OCI-LY7 (cell line): ENCODE measurements around the gene AHNAK2. TPM values are rescaled to one million over a fixed set of nuclear protein-coding genes. Genes with fewer than 3 reads are reported as not detected.

Experiments used
- BruUV-seq: library from RNA; stranded (reverse); fragments of 400-500 nt; replicated peaks from 2 replicates; lab custom pipeline; 2021; lab: Mats Ljungman, UMichigan
- CTCF ChIA-PET: fragments of 300-600 bp; sonication (Branson Sonifier 250); formaldehyde crosslinking; loops from one replicate; lab custom pipeline; 2022; ENCODE audit warnings: antibody characterized with exemption; ENCODE audit not compliant: unreplicated experiment; lab: Charles Lee
- POLR2A ChIA-PET: fragments of 300-600 bp; sonication (Branson Sonifier 250); formaldehyde crosslinking; loops from one replicate; lab custom pipeline; 2022; ENCODE audit warnings: antibody characterized with exemption; lab: Charles Lee
- DNase-seq: peaks from one replicate; pipeline ENCODE4 v3.0.0-alpha.2; 2015; ENCODE audit warnings: low spot score
- H2AFZ ChIP-seq: fragments of 200-600 bp; sonication (generic), shearing (Covaris generic); 2 replicates; pipeline ENCODE4 v1.6.1; 2014; ENCODE audit warnings: mild to moderate bottlenecking, antibody characterized with exemption, low read length, moderate library complexity
- H3K27ac ChIP-seq: fragments of 200-600 bp; sonication (generic); 2 replicates; pipeline ENCODE4 v1.5.1; 2014; ENCODE audit warnings: mixed run types, low read depth, mild to moderate bottlenecking, moderate library complexity, low read length, inconsistent platforms; ENCODE audit not compliant: poor library complexity, severe bottlenecking
- H3K36me3 ChIP-seq: fragments of 200-600 bp; sonication (generic); 2 replicates; pipeline ENCODE4 v1.6.1; 2014; ENCODE audit warnings: mild to moderate bottlenecking, antibody characterized with exemption, low read length, moderate library complexity, mixed read lengths; ENCODE audit not compliant: insufficient read depth
- H3K4me1 ChIP-seq: fragments of 200-600 bp; sonication (generic); 2 replicates; pipeline ENCODE4 v1.5.1; 2014; ENCODE audit warnings: mild to moderate bottlenecking, low read length; ENCODE audit not compliant: insufficient read depth, poor library complexity, severe bottlenecking
- H3K4me2 ChIP-seq: fragments of 200-600 bp; sonication (generic); 2 replicates; pipeline ENCODE4 v1.6.1; 2014; ENCODE audit warnings: mild to moderate bottlenecking, low read length
- H3K4me3 ChIP-seq: fragments of 200-600 bp; sonication (generic); 2 replicates; pipeline ENCODE4 v1.5.1; 2014; ENCODE audit warnings: mild to moderate bottlenecking, low read depth, low read length; ENCODE audit not compliant: poor library complexity, severe bottlenecking
- H3K79me2 ChIP-seq: fragments of 200-600 bp; sonication (generic); 2 replicates; pipeline ENCODE4 v1.6.1; 2016; ENCODE audit warnings: low read depth, mild to moderate bottlenecking, low read length, moderate library complexity, mixed read lengths; ENCODE audit not compliant: insufficient read depth
- H3K9me2 ChIP-seq: fragments of 200-600 bp; sonication (generic); 2 replicates; pipeline ENCODE4 v1.6.1; 2016; ENCODE audit warnings: mild to moderate bottlenecking, low read length, mixed read lengths; ENCODE audit not compliant: insufficient read depth
- H3K9me3 ChIP-seq: fragments of 200-600 bp; sonication (generic); 2 replicates; pipeline ENCODE4 v1.6.1; 2014; ENCODE audit warnings: mild to moderate bottlenecking, mixed run types, low read length, mixed read lengths
- H4K20me1 ChIP-seq: fragments of 200-600 bp; sonication (generic); 2 replicates; pipeline ENCODE4 v1.6.1; 2014; ENCODE audit warnings: mild to moderate bottlenecking, antibody characterized with exemption, low read length, moderate library complexity, mixed read lengths; ENCODE audit not compliant: insufficient read depth
- CTCF ChIP-seq: fragments of 200-600 bp; sonication (generic); conservative IDR thresholded peaks from 2 replicates; pipeline ENCODE4 v1.5.1; 2014; ENCODE audit warnings: mild to moderate bottlenecking, antibody characterized with exemption, low read length, moderate library complexity, mixed read lengths
- EZH2phosphoT487 ChIP-seq: fragments of 200-600 bp; sonication (generic); IDR thresholded peaks from 2 replicates; pipeline ENCODE4 v1.6.1; 2018; ENCODE audit warnings: low read depth, borderline replicate concordance, mild to moderate bottlenecking, mixed run types, antibody characterized with exemption, low read length, moderate library complexity, mixed read lengths
- intact Hi-C: fragments of 100-400 bp; cut with micrococcal nuclease; formaldehyde crosslinking; loops from one replicate; pipeline ENCODE4 v1.10.0; 2022; ENCODE audit not compliant: unreplicated experiment
- total RNA-seq, 2 experiments: library from RNA; depleted of rRNA in 1 of 2; stranded (reverse); fragments of >200 nt in 1 of 2; shearing (Covaris generic) in 1 of 2; gene quantifications; 2 replicates each; pipeline ENCODE4 v1.2.3, GENCODE V29; 2014 to 2022

The AHNAK2 gene
- total RNA-seq, 2 experiments from 2014 or later: 0.61 TPM; not detected in 1

GRCh38 chr14:104956290-104956890 lies 21.8 kb downstream of the AHNAK2 start:
- no peaks in the 10 kb centered on the region for H3K9me2 ChIP-seq
- no peak overlapping the region for H3K4me2 ChIP-seq
- H3K4me1 ChIP-seq: no peaks in the 10 kb centered on the region
- no peak for DNase-seq
- BruUV-seq: no TSS peak
- no peaks in the 10 kb centered on the region for H3K9me3 ChIP-seq
- no peaks in the 10 kb centered on the region for H3K79me2 ChIP-seq
- H3K27ac ChIP-seq: no peak overlapping the region
- H3K36me3 ChIP-seq: no peaks in the 10 kb centered on the region
- no peak overlapping the region for H2AFZ ChIP-seq
- CTCF ChIA-PET: interaction anchor here (0.6 kb wide), 1 partner anchor 28 kb away, joined by 3 read pairs; no protein-coding TSS in a partner anchor
- no peak overlapping the region for H3K4me3 ChIP-seq
- POLR2A ChIA-PET: no interaction called here
- intact Hi-C loops: no loop called here
- no peak for TF ChIP-seq CTCF
- TF ChIP-seq EZH2phosphoT487: no peak
- no peaks in the 10 kb centered on the region for H4K20me1 ChIP-seq

DNA sequence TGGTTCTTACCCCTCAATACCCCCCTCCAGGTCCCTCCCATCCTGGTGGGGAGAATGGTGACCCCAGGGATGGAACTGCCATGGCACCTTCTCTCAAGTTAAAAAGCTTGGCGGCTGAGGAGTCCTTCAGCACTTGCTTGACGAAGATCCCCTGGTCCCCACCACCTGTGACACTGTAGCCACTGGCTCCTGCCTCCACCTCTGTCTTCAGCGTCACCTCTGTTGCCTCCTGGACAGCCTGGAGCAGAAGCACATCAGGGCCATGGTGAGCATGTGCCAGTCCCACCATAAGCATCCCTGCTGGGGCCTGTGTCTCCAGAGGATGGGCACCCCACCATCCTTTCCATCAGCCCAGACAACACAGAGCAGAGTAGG lies 22.8 kb downstream of the AHNAK2 start:
- Histone ChIP-seq H2AFZ (no peak overlapping the region), H3K27ac (no peak overlapping the region), H4K20me1 (no peaks in the 10 kb centered on the region), H3K4me2 (no peak overlapping the region), H3K9me3 (no peaks in the 10 kb centered on the region), H3K9me2 (no peaks in the 10 kb centered on the region), H3K4me1 (no peaks in the 10 kb centered on the region), H3K79me2 (no peaks in the 10 kb centered on the region), H3K36me3 (no peaks in the 10 kb centered on the region), H3K4me3 (no peak overlapping the region)
- intact Hi-C loops: no loop called here
- ChIA-PET POLR2A (no interaction called here), CTCF (no interaction called here)
- no TSS peak for BruUV-seq
- DNase-seq: no peak
- TF ChIP-seq EZH2phosphoT487: no peak

DNA sequence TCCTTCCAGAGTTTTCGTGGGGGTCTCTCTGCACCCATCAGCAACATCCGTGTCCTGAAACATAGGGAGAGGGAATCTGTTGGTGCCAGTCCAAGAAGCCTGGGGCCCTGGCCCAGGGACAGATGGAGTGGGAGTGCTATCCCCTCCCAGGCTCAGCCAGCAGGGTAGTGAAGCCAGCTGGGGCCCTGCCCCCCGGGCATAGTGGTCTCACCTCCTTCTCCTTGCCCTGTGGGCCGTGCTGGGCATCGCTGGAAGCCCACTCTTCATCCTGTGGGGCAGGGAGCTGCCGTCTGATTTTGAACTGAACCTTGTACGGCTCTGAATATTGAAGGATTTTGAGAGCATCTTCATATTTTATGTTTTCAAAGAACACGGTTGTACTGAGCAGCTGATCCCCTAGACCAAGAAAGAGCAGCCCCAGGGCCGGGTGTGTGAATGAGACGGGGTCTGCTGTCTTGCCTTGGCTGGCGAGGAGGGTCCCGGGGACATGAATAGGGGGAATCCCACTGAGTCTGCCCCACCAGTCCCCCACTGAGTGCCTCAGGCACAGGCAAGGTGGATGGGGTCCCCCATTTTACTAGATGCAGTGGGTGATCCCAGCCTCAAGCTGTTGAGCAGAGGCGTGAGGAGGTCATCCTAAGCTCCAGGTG lies 23.3 kb downstream of the AHNAK2 start:
- no peaks in the 10 kb centered on the region for H4K20me1 ChIP-seq
- H3K27ac ChIP-seq: no peak overlapping the region
- BruUV-seq: no TSS peak
- DNase-seq: no peak
- no peak overlapping the region for H2AFZ ChIP-seq
- no peaks in the 10 kb centered on the region for H3K4me1 ChIP-seq
- no peaks in the 10 kb centered on the region for H3K36me3 ChIP-seq
- POLR2A ChIA-PET: no interaction called here
- no peak overlapping the region for H3K4me3 ChIP-seq
- H3K9me2 ChIP-seq: no peaks in the 10 kb centered on the region
- intact Hi-C loops: no loop called here
- no peaks in the 10 kb centered on the region for H3K79me2 ChIP-seq
- no peak overlapping the region for H3K4me2 ChIP-seq
- CTCF ChIA-PET: no interaction called here
- no peak for TF ChIP-seq CTCF
- TF ChIP-seq EZH2phosphoT487: no peak
- no peaks in the 10 kb centered on the region for H3K9me3 ChIP-seq
